SK-N-SH (cell line): Measurements from ENCODE around the gene FAM227B. TPM values are rescaled to one million over a fixed set of nuclear protein-coding genes. Genes with fewer than 3 reads are reported as not detected.

Experiments used
- CTCF ChIA-PET: fragments of 300-600, 350-600 bp; formaldehyde crosslinking; extraction: SDS; loops from one replicate; lab custom pipeline; 2021; lab: Yijun Ruan, JAX
- POLR2A ChIA-PET: fragments of 350-600 bp; sonication (Branson Sonifier 250); formaldehyde crosslinking; extraction: SDS; loops from one replicate; lab custom pipeline; 2020; ENCODE audit warnings: antibody characterized with exemption, inconsistent platforms; lab: Yijun Ruan, JAX
- DNase-seq: peaks from one replicate; pipeline ENCODE4 v3.0.0; 2012
- H2AFZ ChIP-seq: fragments of 200-600 bp; sonication (generic); 2 replicates; pipeline ENCODE4 v1.8.1; 2016; ENCODE audit warnings: antibody characterized with exemption, mild to moderate bottlenecking, low read depth
- H3F3A ChIP-seq: fragments of 200-600 bp; sonication (generic); replicated peaks from 2 replicates; pipeline ENCODE3; 2016; ENCODE audit warnings: antibody characterized with exemption, mild to moderate bottlenecking; ENCODE audit not compliant: insufficient read depth
- H3K27ac ChIP-seq, 2 experiments: fragments of 200-500 bp in 1 of 2; fragments of 200-600 bp in 1 of 2; sonication (Bioruptor generic) in 1 of 2; sonication (generic), shearing (Covaris generic) in 1 of 2; 2 replicates each; pipeline versions ENCODE4 v1.5.1 to v1.6.1; 2014 to 2016; ENCODE audit warnings: low read depth in 2 of 2, inconsistent platforms in 1 of 2, low read length in 1 of 2, mild to moderate bottlenecking in 1 of 2, mixed read lengths in 1 of 2
- H3K27me3 ChIP-seq: fragments of 200-600 bp; sonication (generic), shearing (Covaris generic); 2 replicates; pipeline ENCODE4 v1.6.1; 2016; ENCODE audit warnings: mixed run types; ENCODE audit not compliant: insufficient read depth
- H3K36me3 ChIP-seq, 2 experiments: fragments of 200-500 bp in 1 of 2; fragments of 200-600 bp in 1 of 2; sonication (Bioruptor generic) in 1 of 2; sonication (generic) in 1 of 2; replicated peaks in 1 of 2; 2 replicates each; pipeline versions ENCODE3 to v1.5.1; 2014 to 2016; ENCODE audit warnings: low read length in 1 of 2, mild to moderate bottlenecking in 1 of 2; ENCODE audit not compliant: insufficient read depth in 2 of 2, control insufficient read depth in 1 of 2
- H3K4me1 ChIP-seq, 2 experiments: fragments of 200-500 bp in 1 of 2; fragments of 200-600 bp in 1 of 2; sonication (Bioruptor generic) in 1 of 2; sonication (generic), shearing (Covaris generic) in 1 of 2; 2 replicates each; pipeline versions ENCODE4 v1.5.1 to v1.6.1; 2014 to 2016; ENCODE audit warnings: low read depth in 1 of 2, low read length in 1 of 2, mixed run types in 1 of 2; ENCODE audit not compliant: insufficient read depth in 2 of 2, control insufficient read depth in 1 of 2
- H3K4me2 ChIP-seq: fragments of 200-600 bp; sonication (generic), shearing (Covaris generic); 2 replicates; pipeline ENCODE4 v1.6.1; 2017; ENCODE audit warnings: mixed run types
- H3K4me3 ChIP-seq, 2 experiments: fragments of 200-500 bp in 1 of 2; fragments of 200-600 bp in 1 of 2; sonication (Bioruptor generic) in 1 of 2; sonication (generic), shearing (Covaris generic) in 1 of 2; 2 replicates each; pipeline versions ENCODE4 v1.5.1 to v1.8.1; 2014 to 2016; ENCODE audit warnings: low read depth in 2 of 2, inconsistent platforms in 1 of 2, low read length in 1 of 2, mild to moderate bottlenecking in 1 of 2, mixed read lengths in 1 of 2, moderate library complexity in 1 of 2
- H3K79me2 ChIP-seq: fragments of 200-600 bp; sonication (generic); 2 replicates; pipeline ENCODE4 v1.8.1; 2017; ENCODE audit warnings: mild to moderate bottlenecking; ENCODE audit not compliant: insufficient read depth
- H3K9ac ChIP-seq: fragments of 200-600 bp; sonication (generic); 2 replicates; pipeline ENCODE4 v1.6.1; 2017; ENCODE audit warnings: mixed run types
- H3K9me2 ChIP-seq: fragments of 200-600 bp; sonication (generic); 2 replicates; pipeline ENCODE4 v1.6.1; 2017; ENCODE audit warnings: mixed run types
- H3K9me3 ChIP-seq: fragments of 200-600 bp; sonication (generic); 2 replicates; pipeline ENCODE4 v1.6.1; 2017; ENCODE audit warnings: mixed run types, mild to moderate bottlenecking, moderate library complexity
- H4K20me1 ChIP-seq: fragments of 200-600 bp; sonication (generic); 2 replicates; pipeline ENCODE4 v1.6.1; 2017; ENCODE audit warnings: mild to moderate bottlenecking, mixed run types; ENCODE audit not compliant: insufficient read depth
- CHD2 ChIP-seq: fragments of 150-350 bp; IDR thresholded peaks from 2 replicates; pipeline ENCODE4 v1.6.1; 2018; ENCODE audit warnings: low read length; ENCODE audit not compliant: partially characterized antibody
- EP300 ChIP-seq, 2 experiments: IDR thresholded peaks; 2 replicates each; pipeline versions ENCODE4 v1.4.0 to v1.6.1; 2012; ENCODE audit warnings: borderline replicate concordance in 1 of 2, low read depth in 1 of 2, low read length in 1 of 2
- EZH2phosphoT487 ChIP-seq: fragments of 200-600 bp; sonication (generic); IDR thresholded peaks from 2 replicates; pipeline ENCODE4 v1.6.1; 2017; ENCODE audit warnings: low read depth, mixed run types, mild to moderate bottlenecking, antibody characterized with exemption, moderate library complexity, borderline replicate concordance
- FOXJ3 ChIP-seq: sonication (generic); formaldehyde crosslinking; IDR thresholded peaks from 2 replicates; pipeline ENCODE4 v1.5.1; 2020; ENCODE audit warnings: mild to moderate bottlenecking, missing genetic modification reagents
- GABPA ChIP-seq: IDR thresholded peaks from 2 replicates; pipeline ENCODE4 v1.4.0; 2012; ENCODE audit warnings: low read depth, mild to moderate bottlenecking
- GATA2 ChIP-seq: sonication (generic); formaldehyde crosslinking; IDR thresholded peaks from 2 replicates; pipeline ENCODE4 v1.5.0; 2020; ENCODE audit warnings: mild to moderate bottlenecking, missing genetic modification reagents
- JUND ChIP-seq: IDR thresholded peaks from 2 replicates; pipeline ENCODE4 v1.4.0; 2012
- MEF2A ChIP-seq: IDR thresholded peaks from 2 replicates; pipeline ENCODE4 v1.4.0; 2012; ENCODE audit warnings: low read depth, borderline replicate concordance
- MXI1 ChIP-seq: IDR thresholded peaks from 2 replicates; pipeline ENCODE4 v1.6.1; 2012; ENCODE audit warnings: mild to moderate bottlenecking, low read depth, low read length, improper control_type of control experiment
- NRF1 ChIP-seq: IDR thresholded peaks from 2 replicates; pipeline ENCODE4 v1.6.1; 2012; ENCODE audit warnings: low read depth, mild to moderate bottlenecking, low read length
- RCOR1 ChIP-seq: fragments of 150-350 bp; IDR thresholded peaks from 2 replicates; pipeline ENCODE4 v1.6.1; 2017; ENCODE audit warnings: antibody characterized with exemption, low read length
- RFX5 ChIP-seq: IDR thresholded peaks from 2 replicates; pipeline ENCODE4 v1.6.1; 2012; ENCODE audit warnings: mild to moderate bottlenecking, improper control_type of control experiment, low read length
- RXRA ChIP-seq: IDR thresholded peaks from 2 replicates; pipeline ENCODE4 v1.4.0; 2012; ENCODE audit warnings: low read depth, mild to moderate bottlenecking, borderline replicate concordance
- SIN3A ChIP-seq: IDR thresholded peaks from 2 replicates; pipeline ENCODE4 v1.6.1; 2012; ENCODE audit warnings: low read depth, mild to moderate bottlenecking, low read length, moderate library complexity, borderline replicate concordance
- SMC3 ChIP-seq: IDR thresholded peaks from 2 replicates; pipeline ENCODE4 v1.6.1; 2012; ENCODE audit warnings: low read depth, low read length, improper control_type of control experiment
- TAF1 ChIP-seq: IDR thresholded peaks from 2 replicates; pipeline ENCODE4 v1.6.1; 2012; ENCODE audit warnings: low read depth, mild to moderate bottlenecking, low read length, moderate library complexity, borderline replicate concordance
- TCF12 ChIP-seq: IDR thresholded peaks from 2 replicates; pipeline ENCODE4 v1.4.0; 2012
- ZBTB33 ChIP-seq: IDR thresholded peaks from 2 replicates; pipeline ENCODE4 v1.4.0; 2012; ENCODE audit warnings: low read depth, borderline replicate concordance
- WGBS: methylation state at CpG from one replicate; pipeline ENCODE4 v1.1.6; 2017; ENCODE audit warnings: low lambda C conversion rate; 5-methylcytosine and 5-hydroxymethylcytosine counted together
- polyA plus RNA-seq, 3 experiments: library from polyadenylated mRNA; depleted of rRNA; stranded (reverse); fragments of >200 nt; gene quantifications; 2 replicates each; pipeline ENCODE4 v1.2.3, GENCODE V29; 2012
- TF ChIP-seq, protein P1 (sequence below): IDR thresholded peaks from 2 replicates; pipeline ENCODE4 v1.4.0; 2012; ENCODE audit warnings: low read depth
- TF ChIP-seq, protein P2 (sequence below): IDR thresholded peaks from 2 replicates; pipeline ENCODE4 v1.6.1; 2012; ENCODE audit warnings: mild to moderate bottlenecking, low read depth, low read length, moderate library complexity
- TF ChIP-seq, protein P3 (sequence below): fragments of 200-600 bp; sonication (generic); IDR thresholded peaks from 2 replicates; pipeline ENCODE4 v1.6.1; 2017; ENCODE audit warnings: antibody characterized with exemption, mild to moderate bottlenecking, moderate library complexity

FAM227B gene
- polyA plus RNA-seq, 1 of the 3 experiments (the other 2 are of a cell fraction), result 4.4 TPM

- Histone ChIP-seq H2AFZ (no peak overlapping the region), H4K20me1 (no peaks in the 10 kb centered on the region), H3K36me3 (peaks cover 24 to 35% of the 10 kb centered on the region in 2 experiments), H3K4me2 (no peak overlapping the region), H3K79me2 (no peaks in the 10 kb centered on the region), H3K4me3 (no peak overlapping the region), H3F3A (peaks cover 4% of the 10 kb centered on the region), H3K27ac (peak overlapping the region in 1 of 2 experiments; percentile 8; a peak in 1 of 4 replicates), H3K4me1 (peaks cover 6 to 10% of the 10 kb centered on the region in 2 experiments; a peak in 2 of 4 replicates), H3K9ac (no peak overlapping the region), H3K27me3 (no peaks in the 10 kb centered on the region), H3K9me2 (no peaks in the 10 kb centered on the region), H3K9me3 (no peaks in the 10 kb centered on the region)
- ChIA-PET POLR2A (no interaction called here), CTCF (interaction anchor here (0.9 to 2.0 kb wide), 4 partner anchors 13 to 410 kb away, joined by 3 to 5 read pairs (median 4); no protein-coding TSS in a partner anchor)
- no peak for DNase-seq
- no peak for TF ChIP-seq SMC3
These were observed 24.7 kb upstream of the FAM227B start for GRCh38 chr15:49645277-49645676.

DNA sequence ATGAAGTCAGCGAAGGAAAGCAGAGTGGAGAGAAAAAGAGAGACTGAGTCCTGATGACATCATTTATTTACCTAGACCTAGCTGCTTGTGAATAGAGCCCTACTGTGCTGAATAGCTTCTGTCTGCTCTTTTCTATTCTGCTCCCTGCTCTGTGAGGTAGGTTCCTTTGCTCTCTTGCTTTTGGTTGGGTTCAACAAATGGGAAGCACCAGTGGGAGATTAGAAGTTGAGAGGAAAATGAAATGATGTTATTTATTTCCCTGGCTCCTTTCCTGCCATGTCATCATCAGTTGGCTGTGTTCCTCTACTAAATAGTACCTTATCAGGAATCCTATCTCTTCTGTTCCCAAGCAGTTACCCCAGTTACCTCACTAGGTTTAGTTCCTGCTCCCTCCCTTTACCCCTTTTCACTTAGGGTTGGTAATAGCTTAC lies 23.8 kb upstream of the FAM227B start:
- no peaks in the 10 kb centered on the region for H3K9me3 ChIP-seq
- peaks cover 6 to 10% of the 10 kb centered on the region in 2 experiments; a peak in 2 of 4 replicates for H3K4me1 ChIP-seq
- DNase-seq, result no peak
- ChIA-PET POLR2A (no interaction called here), CTCF (interaction anchor here (1.0 to 2.0 kb wide), 3 partner anchors 12 to 409 kb away, joined by 3 to 5 read pairs (median 5); no protein-coding TSS in a partner anchor)
- WGBS, result 100% methylated on average over 1 of the region's 1 CpG
- no peak overlapping the region for H2AFZ ChIP-seq
- H3F3A ChIP-seq, result peaks cover 4% of the 10 kb centered on the region
- no peaks in the 10 kb centered on the region for H3K79me2 ChIP-seq
- H4K20me1 ChIP-seq, result no peaks in the 10 kb centered on the region
- no peaks in the 10 kb centered on the region for H3K9me2 ChIP-seq
- peaks cover 26 to 36% of the 10 kb centered on the region in 2 experiments for H3K36me3 ChIP-seq
- no peak overlapping the region for H3K4me2 ChIP-seq
- no peak overlapping the region for H3K9ac ChIP-seq
- no peak overlapping the region for H3K4me3 ChIP-seq
- no peak overlapping the region for H3K27ac ChIP-seq
- no peaks in the 10 kb centered on the region for H3K27me3 ChIP-seq
- TF ChIP-seq, protein P1, sequence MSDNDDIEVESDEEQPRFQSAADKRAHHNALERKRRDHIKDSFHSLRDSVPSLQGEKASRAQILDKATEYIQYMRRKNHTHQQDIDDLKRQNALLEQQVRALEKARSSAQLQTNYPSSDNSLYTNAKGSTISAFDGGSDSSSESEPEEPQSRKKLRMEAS, result no peak
- TF ChIP-seq RCOR1, result no peak
- TF ChIP-seq, protein P2, sequence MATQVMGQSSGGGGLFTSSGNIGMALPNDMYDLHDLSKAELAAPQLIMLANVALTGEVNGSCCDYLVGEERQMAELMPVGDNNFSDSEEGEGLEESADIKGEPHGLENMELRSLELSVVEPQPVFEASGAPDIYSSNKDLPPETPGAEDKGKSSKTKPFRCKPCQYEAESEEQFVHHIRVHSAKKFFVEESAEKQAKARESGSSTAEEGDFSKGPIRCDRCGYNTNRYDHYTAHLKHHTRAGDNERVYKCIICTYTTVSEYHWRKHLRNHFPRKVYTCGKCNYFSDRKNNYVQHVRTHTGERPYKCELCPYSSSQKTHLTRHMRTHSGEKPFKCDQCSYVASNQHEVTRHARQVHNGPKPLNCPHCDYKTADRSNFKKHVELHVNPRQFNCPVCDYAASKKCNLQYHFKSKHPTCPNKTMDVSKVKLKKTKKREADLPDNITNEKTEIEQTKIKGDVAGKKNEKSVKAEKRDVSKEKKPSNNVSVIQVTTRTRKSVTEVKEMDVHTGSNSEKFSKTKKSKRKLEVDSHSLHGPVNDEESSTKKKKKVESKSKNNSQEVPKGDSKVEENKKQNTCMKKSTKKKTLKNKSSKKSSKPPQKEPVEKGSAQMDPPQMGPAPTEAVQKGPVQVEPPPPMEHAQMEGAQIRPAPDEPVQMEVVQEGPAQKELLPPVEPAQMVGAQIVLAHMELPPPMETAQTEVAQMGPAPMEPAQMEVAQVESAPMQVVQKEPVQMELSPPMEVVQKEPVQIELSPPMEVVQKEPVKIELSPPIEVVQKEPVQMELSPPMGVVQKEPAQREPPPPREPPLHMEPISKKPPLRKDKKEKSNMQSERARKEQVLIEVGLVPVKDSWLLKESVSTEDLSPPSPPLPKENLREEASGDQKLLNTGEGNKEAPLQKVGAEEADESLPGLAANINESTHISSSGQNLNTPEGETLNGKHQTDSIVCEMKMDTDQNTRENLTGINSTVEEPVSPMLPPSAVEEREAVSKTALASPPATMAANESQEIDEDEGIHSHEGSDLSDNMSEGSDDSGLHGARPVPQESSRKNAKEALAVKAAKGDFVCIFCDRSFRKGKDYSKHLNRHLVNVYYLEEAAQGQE, result no peak
- no peak for TF ChIP-seq RXRA
- TF ChIP-seq FOXJ3 (CRISPR knock-in tag), result no peak
- TF ChIP-seq MEF2A, result no peak
- no peak for TF ChIP-seq CHD2
- TF ChIP-seq JUND, result no peak
- no peak for TF ChIP-seq MXI1
- TF ChIP-seq GABPA, result no peak
- TF ChIP-seq RFX5, result no peak
- no peak for TF ChIP-seq TAF1
- peak; percentile 16; the same call in 1 of the 2 replicates for TF ChIP-seq TCF12
- TF ChIP-seq ZBTB33, result no peak
- TF ChIP-seq SIN3A, result no peak
- TF ChIP-seq GATA2 (CRISPR knock-in tag), result no peak
- TF ChIP-seq NRF1, result no peak
- TF ChIP-seq, protein P3, sequence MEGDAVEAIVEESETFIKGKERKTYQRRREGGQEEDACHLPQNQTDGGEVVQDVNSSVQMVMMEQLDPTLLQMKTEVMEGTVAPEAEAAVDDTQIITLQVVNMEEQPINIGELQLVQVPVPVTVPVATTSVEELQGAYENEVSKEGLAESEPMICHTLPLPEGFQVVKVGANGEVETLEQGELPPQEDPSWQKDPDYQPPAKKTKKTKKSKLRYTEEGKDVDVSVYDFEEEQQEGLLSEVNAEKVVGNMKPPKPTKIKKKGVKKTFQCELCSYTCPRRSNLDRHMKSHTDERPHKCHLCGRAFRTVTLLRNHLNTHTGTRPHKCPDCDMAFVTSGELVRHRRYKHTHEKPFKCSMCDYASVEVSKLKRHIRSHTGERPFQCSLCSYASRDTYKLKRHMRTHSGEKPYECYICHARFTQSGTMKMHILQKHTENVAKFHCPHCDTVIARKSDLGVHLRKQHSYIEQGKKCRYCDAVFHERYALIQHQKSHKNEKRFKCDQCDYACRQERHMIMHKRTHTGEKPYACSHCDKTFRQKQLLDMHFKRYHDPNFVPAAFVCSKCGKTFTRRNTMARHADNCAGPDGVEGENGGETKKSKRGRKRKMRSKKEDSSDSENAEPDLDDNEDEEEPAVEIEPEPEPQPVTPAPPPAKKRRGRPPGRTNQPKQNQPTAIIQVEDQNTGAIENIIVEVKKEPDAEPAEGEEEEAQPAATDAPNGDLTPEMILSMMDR, result no peak
- TF ChIP-seq EZH2phosphoT487, result no peak
- peak in 1 of 2 experiments; percentile 9; a peak in 1 of 4 replicates for TF ChIP-seq EP300 (IDR thresholded peaks at IDR 0.05; ENCODE audit: borderline replicate concordance in 1 of 2, low read depth in 1 of 2, low read length in 1 of 2)
